Stimulated activated naive CD8-positive, alpha-beta T cell treated with anti-CD3 and anti-CD28 coated beads, Interleukin-15, amount 100 ng/mL, for 72 hours (primary cell): ENCODE results near the gene DOCK10.
"Not testable (repeated sequence)": the region's sequence is repeated elsewhere in the genome, so short reads cannot be mapped to it uniquely, and the experiment has no call there.

ENCODE experiments used
- ATAC-seq: fragments of 150-1000 bp; cut with Tn5 transposase; 2 replicates; pipeline ENCODE4 v1.10.0; 2021; ENCODE audit warnings: mild to moderate bottlenecking, moderate library complexity
- DNase-seq, 2 donors: peaks; one replicate each; pipeline ENCODE4 v3.0.0; 2021 to 2022
- H3K27ac Mint-ChIP-seq, 2 donors: one replicate each; pipeline ENCODE4 v1.8.0; 2022; ENCODE audit warnings: mild to moderate bottlenecking in 2 of 2, mixed read lengths in 2 of 2, moderate library complexity in 2 of 2
- H3K27me3 Mint-ChIP-seq: one replicate; pipeline ENCODE4 v1.8.0; 2022; ENCODE audit warnings: mixed read lengths
- H3K4me1 Mint-ChIP-seq: one replicate; pipeline ENCODE4 v1.8.0; 2022; ENCODE audit warnings: mild to moderate bottlenecking, mixed read lengths
- H3K4me3 Mint-ChIP-seq, 2 donors: one replicate each; pipeline ENCODE4 v1.8.0; 2022; ENCODE audit warnings: mild to moderate bottlenecking in 2 of 2, mixed read lengths in 2 of 2, moderate library complexity in 1 of 2
- H3K9me3 Mint-ChIP-seq, 2 donors: one replicate each; pipeline ENCODE4 v1.8.0; 2022; ENCODE audit warnings: mixed read lengths in 2 of 2

The DOCK10 gene

DNA sequence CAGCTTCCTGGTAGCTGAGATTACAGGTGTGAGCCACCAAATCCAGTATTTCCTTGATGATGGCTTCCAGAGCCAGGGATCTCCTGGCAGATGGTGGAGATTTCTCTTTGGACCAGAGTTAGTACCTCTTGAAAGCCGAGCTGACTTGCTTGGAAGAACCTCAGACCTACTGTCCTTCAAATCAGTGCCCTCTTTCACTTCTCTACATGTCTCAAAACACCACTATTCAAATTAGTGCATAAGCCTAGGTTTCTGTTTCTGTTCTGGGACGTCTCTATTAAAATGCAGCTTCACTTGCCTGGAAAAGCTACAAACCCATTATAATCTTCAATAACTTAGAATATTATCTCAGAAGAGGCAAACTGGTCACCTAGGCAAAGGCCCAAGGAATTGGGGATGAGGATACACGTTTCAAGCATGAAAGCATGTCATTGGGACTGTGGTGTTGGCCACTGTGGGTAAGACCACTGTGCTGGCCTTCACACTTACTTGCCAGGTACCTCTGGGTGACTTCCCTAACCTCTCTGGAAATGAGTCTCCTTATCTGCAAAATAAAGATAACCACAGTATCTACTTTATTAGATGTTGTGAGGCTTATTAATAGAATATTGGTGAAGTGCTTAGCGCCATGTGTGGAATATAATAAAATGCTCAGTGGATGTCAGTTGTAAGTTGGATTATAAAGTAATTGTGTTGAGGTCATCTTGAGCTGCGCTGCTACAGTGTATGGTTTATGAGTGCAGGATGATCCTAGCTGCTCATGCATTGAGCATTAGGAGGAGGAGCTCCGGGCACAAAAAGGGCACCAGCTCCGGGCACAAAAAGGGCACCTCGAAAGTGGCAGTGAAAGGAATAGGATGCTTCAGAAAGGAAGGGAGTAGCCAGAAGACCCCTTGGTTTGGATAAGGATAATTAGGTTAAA is 84.5 kb downstream of the DOCK10 start:
- Mint-ChIP-seq H3K4me1 (peaks cover 91% of the 10 kb centered on the region), H3K27ac (peak overlapping the region in 1 of 2 donors; percentile 38), H3K27me3 (no peaks in the 10 kb centered on the region), H3K4me3 (peak overlapping the region in 1 of 2 donors; percentile 27), H3K9me3 (no peaks in the 10 kb centered on the region)
- no peak for DNase-seq
- peak; percentile 83 for ATAC-seq

- no peaks in the 10 kb centered on the region for H3K27me3 Mint-ChIP-seq
- no peak overlapping the region for H3K4me3 Mint-ChIP-seq
Observed at GRCh38 chr2:224956706-224957105, 85.6 kb downstream of the DOCK10 start.

DNA sequence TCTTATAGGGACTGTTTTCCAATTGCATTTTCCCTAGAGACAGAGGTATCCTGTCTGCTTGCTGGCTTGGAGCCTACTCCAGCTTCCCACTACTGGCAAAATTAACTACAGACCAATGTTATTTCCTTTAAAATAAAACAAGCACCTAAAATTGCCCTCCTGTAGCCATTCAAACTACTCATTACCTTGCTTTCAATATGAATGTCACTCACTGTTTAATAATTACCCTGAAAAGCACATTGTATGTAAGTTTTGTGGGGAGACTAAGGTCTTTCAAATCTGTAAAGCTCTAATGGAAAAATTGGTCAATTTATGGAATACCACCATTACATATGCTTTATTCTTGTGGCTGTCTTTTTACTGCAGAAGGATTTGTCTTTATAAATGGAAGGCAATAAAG is 87.3 kb downstream of the DOCK10 start:
- no peak for ATAC-seq
- Mint-ChIP-seq H3K9me3 (no peaks in the 10 kb centered on the region), H3K27me3 (no peaks in the 10 kb centered on the region), H3K27ac (peak overlapping the region in 1 of 2 donors; percentile 84), H3K4me3 (peak overlapping the region; percentile 6 to 52), H3K4me1 (peaks cover 93% of the 10 kb centered on the region)
- no peak for DNase-seq

More at GRCh38 chr2:224956706-224957105, 85.6 kb downstream of the DOCK10 start:
- H3K27ac Mint-ChIP-seq, result no peak overlapping the region
- no peaks in the 10 kb centered on the region for H3K9me3 Mint-ChIP-seq
- ATAC-seq (no peak), DNase-seq (no peak)
- peaks cover 94% of the 10 kb centered on the region for H3K4me1 Mint-ChIP-seq

DNA sequence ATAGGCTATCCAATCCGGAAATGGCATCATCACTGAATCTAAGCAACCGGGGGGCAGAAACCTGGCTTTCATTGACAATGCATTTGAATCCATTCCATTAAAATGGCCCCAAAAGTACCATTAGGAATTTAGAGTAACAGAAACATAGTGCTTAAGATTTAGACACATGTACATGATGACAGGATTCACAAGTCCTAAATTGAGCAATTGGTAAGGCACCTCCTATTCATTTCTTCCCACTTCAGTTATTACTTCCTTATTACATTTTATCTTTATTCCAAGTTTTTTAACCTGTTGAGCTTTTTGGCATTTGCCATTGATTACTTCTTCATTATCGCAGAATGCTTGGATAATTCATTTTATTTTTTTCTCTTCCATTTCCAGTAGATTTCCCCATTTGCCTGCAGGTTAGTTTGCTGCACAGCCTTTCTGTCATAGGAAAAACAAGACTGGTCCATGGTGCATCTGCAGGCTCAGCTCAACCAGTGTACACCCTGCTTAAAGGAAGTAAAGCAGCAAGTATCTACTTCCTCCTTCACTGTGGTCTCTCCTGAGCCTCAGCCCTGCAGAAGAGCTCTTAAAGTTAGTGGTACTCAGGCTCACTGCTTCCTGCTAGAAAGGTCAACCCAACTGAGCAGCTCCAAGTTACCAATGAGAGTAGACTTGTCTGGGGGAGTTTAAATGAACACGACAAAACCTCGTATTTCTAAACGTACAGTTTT is 89.2 kb downstream of the DOCK10 start:
- Mint-ChIP-seq H3K27ac (peak overlapping the region; percentile 44 to 81), H3K4me3 (peak overlapping the region; percentile 72 to 78), H3K27me3 (no peaks in the 10 kb centered on the region), H3K4me1 (peaks cover 93% of the 10 kb centered on the region), H3K9me3 (no peaks in the 10 kb centered on the region)
- peak; percentile 83 for ATAC-seq
- DNase-seq, result peak in 1 of 2 donors; percentile 52

GRCh38 chr2:224951723-224952481 is 90.4 kb downstream of the DOCK10 start:
- Mint-ChIP-seq H3K27ac (peak overlapping the region; percentile 12 to 95), H3K27me3 (no peaks in the 10 kb centered on the region), H3K9me3 (no peaks in the 10 kb centered on the region), H3K4me3 (peak overlapping the region; percentile 58 to 79), H3K4me1 (peaks cover 93% of the 10 kb centered on the region)
- no peak for DNase-seq
- ATAC-seq, result peak; percentile 68

DNA sequence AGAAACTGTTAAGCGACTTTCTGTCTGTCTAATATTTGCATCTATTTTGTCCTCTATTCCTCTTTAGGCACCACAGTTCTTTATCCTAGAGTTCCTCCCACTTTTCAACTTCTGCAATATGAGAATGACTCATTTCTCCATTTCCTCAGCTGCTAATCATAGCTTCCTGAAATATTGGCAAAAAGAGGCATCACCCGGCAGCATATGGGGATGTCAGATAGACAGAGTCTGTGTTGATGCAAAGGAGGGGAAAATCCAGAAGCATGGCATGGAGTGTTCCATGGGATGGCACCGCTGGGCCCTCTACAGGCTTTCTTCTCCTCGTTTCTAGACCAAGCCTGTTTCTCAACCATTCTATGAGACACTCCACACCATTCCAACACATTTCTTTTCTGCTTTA is 93.4 kb downstream of the DOCK10 start:
- H3K27ac Mint-ChIP-seq, result peak overlapping the region; percentile 27 to 82
- DNase-seq (no peak), ATAC-seq (no peak)
- H3K9me3 Mint-ChIP-seq, result no peaks in the 10 kb centered on the region
- H3K27me3 Mint-ChIP-seq, result no peaks in the 10 kb centered on the region
- peaks cover 69% of the 10 kb centered on the region for H3K4me1 Mint-ChIP-seq
- H3K4me3 Mint-ChIP-seq, result peak overlapping the region; percentile 35 to 49

- no peak for ATAC-seq
- Mint-ChIP-seq H3K4me1 (peaks cover 65% of the 10 kb centered on the region), H3K4me3 (peak overlapping the region in 1 of 2 donors; percentile 46), H3K9me3 (no peaks in the 10 kb centered on the region), H3K27me3 (no peaks in the 10 kb centered on the region), H3K27ac (no peak overlapping the region)
- no peak for DNase-seq
Observed at GRCh38 chr2:224948005-224948404, 94.3 kb downstream of the DOCK10 start.

- no peak for DNase-seq
- ATAC-seq, result no peak
- Mint-ChIP-seq H3K4me1 (peaks cover 61% of the 10 kb centered on the region), H3K27me3 (no peaks in the 10 kb centered on the region), H3K27ac (peak overlapping the region in 1 of 2 donors; percentile 96), H3K4me3 (peak overlapping the region; percentile 54 to 91), H3K9me3 (no peaks in the 10 kb centered on the region)
Observed at GRCh38 chr2:224947566-224947965, 94.7 kb downstream of the DOCK10 start.

- Mint-ChIP-seq H3K27me3 (no peaks in the 10 kb centered on the region), H3K27ac (peak overlapping the region; percentile 93 to 96), H3K4me1 (peaks cover 61% of the 10 kb centered on the region), H3K4me3 (peak overlapping the region; percentile 85 to 91), H3K9me3 (no peaks in the 10 kb centered on the region)
- ATAC-seq, result peak; percentile 77
- no peak for DNase-seq
Observed at GRCh38 chr2:224946895-224947294, 95.4 kb downstream of the DOCK10 start.

DNA sequence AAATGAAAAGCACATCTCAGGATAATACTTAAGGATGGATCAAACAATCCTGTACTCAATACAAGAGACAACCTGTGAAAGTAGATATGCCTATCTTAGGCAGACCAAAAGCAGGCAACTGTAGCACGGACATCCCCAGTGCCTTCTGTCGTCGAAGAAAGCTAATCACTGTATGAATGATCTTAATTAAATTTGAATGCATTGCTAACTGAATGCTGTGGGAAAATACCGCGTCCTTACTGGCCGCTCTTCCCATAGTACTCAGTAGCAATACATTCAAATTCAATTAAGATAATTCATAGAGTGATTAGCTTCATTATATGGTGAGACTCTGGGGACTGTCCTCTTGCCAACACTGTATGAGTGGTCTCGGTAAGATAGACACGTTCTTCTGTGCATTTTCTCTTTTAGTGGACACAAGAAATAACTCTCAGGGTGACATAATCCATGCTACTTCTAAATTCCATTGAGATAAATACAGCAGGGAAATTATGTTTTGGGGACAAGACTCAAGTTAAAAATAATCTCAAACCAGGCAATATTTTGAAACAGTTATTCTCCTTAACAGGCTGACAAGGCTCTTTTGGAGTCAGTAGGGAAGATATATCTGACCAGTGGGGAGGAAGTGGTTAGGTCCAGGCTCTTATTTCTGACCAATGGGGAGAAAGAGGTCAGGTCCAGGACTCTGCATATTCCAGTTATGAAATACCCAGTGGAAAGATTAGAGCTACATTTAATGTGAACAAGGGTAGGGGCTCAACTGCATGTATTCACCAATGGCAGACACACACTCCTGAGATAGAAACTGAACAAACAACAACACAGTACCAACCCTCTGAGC is 97.3 kb downstream of the DOCK10 start:
- H3K9me3 Mint-ChIP-seq, result no peaks in the 10 kb centered on the region
- no peaks in the 10 kb centered on the region for H3K27me3 Mint-ChIP-seq
- peak overlapping the region; percentile 91 to 92 for H3K4me3 Mint-ChIP-seq
- peaks cover 64% of the 10 kb centered on the region for H3K4me1 Mint-ChIP-seq
- DNase-seq (no peak), ATAC-seq (peak; percentile 48)
- peak overlapping the region; percentile 95 to 97 for H3K27ac Mint-ChIP-seq

DNA sequence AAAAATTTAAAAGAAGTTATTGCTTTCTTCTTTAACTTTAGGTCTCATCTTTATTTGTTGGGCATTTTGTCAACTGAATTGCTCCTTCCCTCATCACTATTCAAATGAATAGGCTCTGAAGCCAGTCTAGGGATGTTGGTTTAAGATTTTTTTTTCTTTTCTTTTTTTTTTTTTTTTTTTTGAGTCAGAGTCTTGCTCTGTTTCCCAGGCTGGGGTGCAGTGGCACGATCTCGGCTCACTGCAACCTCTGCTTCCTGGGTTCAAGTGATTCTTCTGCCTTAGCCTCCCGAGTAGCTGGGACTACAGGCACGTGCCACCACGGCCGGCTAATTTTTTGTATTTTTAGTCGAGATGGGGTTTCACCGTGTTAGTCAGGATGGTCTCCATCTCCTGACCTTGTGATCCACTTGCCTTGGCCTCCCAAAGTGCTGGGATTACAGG is 98.6 kb downstream of the DOCK10 start:
- peak; percentile 39 for ATAC-seq
- H3K9me3 Mint-ChIP-seq, H3K27me3 Mint-ChIP-seq: not testable (repeated sequence)
- Mint-ChIP-seq H3K4me3 (peak overlapping the region; percentile 91 to 92), H3K27ac (peak overlapping the region; percentile 95 to 97), H3K4me1 (peaks cover 60% of the 10 kb centered on the region)
- peak; percentile 50 to 74 for DNase-seq

DNA sequence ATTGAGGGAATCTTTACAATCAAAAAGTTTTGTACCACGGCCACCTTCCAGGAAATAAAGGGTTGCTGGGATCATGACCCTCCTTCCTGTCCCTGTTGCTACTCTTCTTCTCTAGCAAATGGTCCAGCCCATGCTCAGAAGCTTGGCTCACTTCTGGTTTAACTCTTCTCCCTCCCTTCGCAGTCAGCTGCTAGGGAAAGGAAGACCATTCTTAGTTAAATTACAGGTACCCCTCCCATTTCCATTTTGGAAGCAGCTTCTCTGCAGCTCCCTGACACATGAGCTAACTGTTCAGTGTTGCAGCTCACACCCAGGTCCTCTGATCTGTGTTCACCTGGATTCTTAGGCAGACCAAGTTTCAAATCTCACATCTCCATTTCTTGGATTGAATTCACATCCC is 100.3 kb downstream of the DOCK10 start:
- Mint-ChIP-seq H3K9me3 (no peaks in the 10 kb centered on the region), H3K4me3 (peak overlapping the region; percentile 68 to 91), H3K4me1 (peaks cover 60% of the 10 kb centered on the region), H3K27me3 (no peaks in the 10 kb centered on the region), H3K27ac (peak overlapping the region; percentile 73 to 92)
- no peak for DNase-seq
- no peak for ATAC-seq

- Mint-ChIP-seq H3K4me1 (peaks cover 73% of the 10 kb centered on the region), H3K27ac (peak overlapping the region in 1 of 2 donors; percentile 52), H3K4me3 (peak overlapping the region; percentile 79 to 83), H3K9me3 (no peaks in the 10 kb centered on the region), H3K27me3 (no peaks in the 10 kb centered on the region)
- ATAC-seq (peak; percentile 62), DNase-seq (no peak)
Observed at GRCh38 chr2:224940618-224941017, 101.7 kb downstream of the DOCK10 start.

- H3K27me3 Mint-ChIP-seq, result no peaks in the 10 kb centered on the region
- ATAC-seq (peak; percentile 74), DNase-seq (no peak)
- no peaks in the 10 kb centered on the region for H3K9me3 Mint-ChIP-seq
- peaks cover 88% of the 10 kb centered on the region for H3K4me1 Mint-ChIP-seq
- H3K27ac Mint-ChIP-seq, result peak overlapping the region; percentile 90 to 92
- H3K4me3 Mint-ChIP-seq, result peak overlapping the region; percentile 70 to 81
Observed at GRCh38 chr2:224938651-224939182, 103.6 kb downstream of the DOCK10 start.
